ENCODE results near the gene PPP1R11. TPM values are rescaled to one million over a fixed set of nuclear protein-coding genes. Genes with fewer than 3 reads are reported as not detected.
A peak's percentile ranks its signal among the peaks of the same experiment; 100 is the strongest.

The PPP1R11 gene
- total RNA-seq, 4 donors from 2014 or later, result 50.7 to 64.7 (median 60.2) TPM

DNA sequence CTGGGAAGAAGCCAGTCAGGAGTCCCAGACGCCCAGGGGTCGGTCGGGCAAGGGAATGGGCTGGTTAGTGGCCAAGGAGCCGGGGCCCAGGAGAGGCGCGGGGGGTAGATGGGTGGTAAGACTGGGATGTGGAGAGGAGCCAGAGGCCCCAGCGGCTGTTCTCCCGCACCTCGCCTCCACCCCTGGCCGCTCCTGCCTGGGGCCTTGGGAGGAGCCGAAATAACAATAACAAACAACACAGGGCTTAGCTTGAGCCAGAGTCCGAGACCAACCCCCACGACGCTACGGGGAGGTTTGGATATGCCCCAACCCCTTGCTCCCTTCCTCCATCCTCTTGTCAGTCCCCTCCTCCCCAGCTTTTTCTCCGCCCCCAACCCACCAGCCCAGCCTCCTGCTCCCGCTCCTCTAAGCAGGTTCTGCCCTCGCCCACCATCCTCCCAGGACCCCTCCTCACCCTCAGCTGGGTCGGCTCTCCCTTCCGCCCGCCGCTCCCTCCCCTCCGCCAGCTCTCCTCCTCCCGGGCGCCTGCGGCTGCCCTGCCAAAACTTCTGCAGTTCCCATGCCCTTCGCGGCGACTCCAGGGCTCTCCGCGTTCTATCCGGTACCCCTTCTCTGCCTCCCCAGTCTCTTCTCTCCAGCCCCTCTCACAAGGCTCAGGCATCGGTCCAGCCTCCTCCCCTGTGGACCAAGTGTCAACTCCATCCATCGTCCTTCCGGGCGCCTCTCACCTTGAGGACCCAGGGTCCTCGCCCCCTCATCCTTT, 7.5 kb downstream of the PPP1R11 start:
- Histone ChIP-seq H3K27me3 (peaks cover 0 to 91% (median 48%) of the 10 kb centered on the region in 4 donors), H3K4me1 (peaks cover 24 to 36% (median 30%) of the 10 kb centered on the region in 4 donors), H3K27ac (replicated peaks in 1 of 4) (no peak overlapping the region), H3K36me3 (peaks cover 0 to 8% (median 7%) of the 10 kb centered on the region in 4 donors), H3K4me3 (peak overlapping the region; percentile 14 to 52 (median 28)), H3K9me3 (no peaks in the 10 kb centered on the region)
- intact Hi-C loops (cut with DNase I), result no loop called here
- no peak for DNase-seq (ENCODE audit: extremely low spot score)
- TF ChIP-seq POLR2A (IDR thresholded peaks at IDR 0.05; ENCODE audit: low read depth) (no peak), EP300 (IDR thresholded peaks at IDR 0.05) (no peak), POLR2AphosphoS5 (IDR thresholded peaks at IDR 0.05) (no peak)
- TF ChIP-seq, protein P1, sequence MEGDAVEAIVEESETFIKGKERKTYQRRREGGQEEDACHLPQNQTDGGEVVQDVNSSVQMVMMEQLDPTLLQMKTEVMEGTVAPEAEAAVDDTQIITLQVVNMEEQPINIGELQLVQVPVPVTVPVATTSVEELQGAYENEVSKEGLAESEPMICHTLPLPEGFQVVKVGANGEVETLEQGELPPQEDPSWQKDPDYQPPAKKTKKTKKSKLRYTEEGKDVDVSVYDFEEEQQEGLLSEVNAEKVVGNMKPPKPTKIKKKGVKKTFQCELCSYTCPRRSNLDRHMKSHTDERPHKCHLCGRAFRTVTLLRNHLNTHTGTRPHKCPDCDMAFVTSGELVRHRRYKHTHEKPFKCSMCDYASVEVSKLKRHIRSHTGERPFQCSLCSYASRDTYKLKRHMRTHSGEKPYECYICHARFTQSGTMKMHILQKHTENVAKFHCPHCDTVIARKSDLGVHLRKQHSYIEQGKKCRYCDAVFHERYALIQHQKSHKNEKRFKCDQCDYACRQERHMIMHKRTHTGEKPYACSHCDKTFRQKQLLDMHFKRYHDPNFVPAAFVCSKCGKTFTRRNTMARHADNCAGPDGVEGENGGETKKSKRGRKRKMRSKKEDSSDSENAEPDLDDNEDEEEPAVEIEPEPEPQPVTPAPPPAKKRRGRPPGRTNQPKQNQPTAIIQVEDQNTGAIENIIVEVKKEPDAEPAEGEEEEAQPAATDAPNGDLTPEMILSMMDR (IDR thresholded peaks at IDR 0.05), result no peak
- WGBS, result 11% methylated on average over 37 of the region's 37 CpGs

DNA sequence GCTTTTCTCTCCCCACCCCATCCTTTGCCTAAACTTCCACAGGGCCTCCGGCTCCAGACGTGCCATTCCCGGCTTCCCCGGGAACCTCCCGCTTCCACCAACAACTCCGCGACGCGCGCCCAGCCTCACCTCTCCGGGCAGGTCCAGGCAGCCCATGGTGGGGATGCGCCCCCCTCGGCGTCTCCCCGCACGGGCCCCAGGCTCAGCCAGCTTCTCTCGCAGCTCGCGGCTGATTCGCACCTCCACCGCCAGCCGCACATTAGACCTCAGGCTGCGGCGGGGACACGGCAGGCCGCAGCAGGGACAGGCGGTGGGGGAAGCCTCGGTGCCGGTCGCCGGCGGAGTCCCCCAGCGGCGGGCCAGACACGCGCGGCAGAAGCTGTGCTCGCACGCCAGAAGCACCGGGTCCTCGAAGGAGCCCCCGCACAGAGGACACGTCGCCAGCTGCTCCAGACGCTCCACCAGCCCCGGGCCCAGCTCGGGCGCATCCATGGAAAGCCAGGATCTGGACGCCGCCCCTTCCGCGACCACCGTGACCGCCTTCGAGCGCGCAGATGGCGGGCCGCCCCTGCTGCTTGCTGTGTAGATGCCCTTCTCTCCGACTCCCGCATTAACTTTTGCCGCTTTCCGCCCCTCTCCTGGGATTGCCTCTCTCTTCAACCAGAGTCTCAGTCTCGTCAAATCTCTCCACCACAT, 8.2 kb downstream of the PPP1R11 start, which contains the start of gene RNF39:
Gene RNF39, minus strand, starts transcription at position 676 of the 696 bp plus-strand sequence. Its CDS starts 184 bp downstream, at position 492.
- H3K36me3 ChIP-seq, result peaks cover 0 to under 1% (median 0%) of the 10 kb centered on the region in 4 donors
- peak within 1 kb of the TSS; percentile 14 to 52 (median 28) for H3K4me3 ChIP-seq
- H3K4me1 ChIP-seq, result peaks cover 24 to 36% (median 30%) of the 10 kb centered on the region in 4 donors
- 3% methylated on average over 31 of the region's 64 CpGs for WGBS
- H3K27me3 ChIP-seq, result peaks cover 0 to 92% (median 48%) of the 10 kb centered on the region in 4 donors
- no peaks in the 10 kb centered on the region for H3K9me3 ChIP-seq
- no peak for DNase-seq (ENCODE audit: extremely low spot score)
- no peak within 1 kb of the TSS for H3K27ac ChIP-seq (replicated peaks in 1 of 4)
- intact Hi-C loops (cut with DNase I), result no loop called here
- TF ChIP-seq POLR2A (IDR thresholded peaks at IDR 0.05; ENCODE audit: low read depth) (no peak), POLR2AphosphoS5 (IDR thresholded peaks at IDR 0.05) (no peak), EP300 (IDR thresholded peaks at IDR 0.05) (no peak)
- TF ChIP-seq, protein P1 (IDR thresholded peaks at IDR 0.05), result no peak

DNA sequence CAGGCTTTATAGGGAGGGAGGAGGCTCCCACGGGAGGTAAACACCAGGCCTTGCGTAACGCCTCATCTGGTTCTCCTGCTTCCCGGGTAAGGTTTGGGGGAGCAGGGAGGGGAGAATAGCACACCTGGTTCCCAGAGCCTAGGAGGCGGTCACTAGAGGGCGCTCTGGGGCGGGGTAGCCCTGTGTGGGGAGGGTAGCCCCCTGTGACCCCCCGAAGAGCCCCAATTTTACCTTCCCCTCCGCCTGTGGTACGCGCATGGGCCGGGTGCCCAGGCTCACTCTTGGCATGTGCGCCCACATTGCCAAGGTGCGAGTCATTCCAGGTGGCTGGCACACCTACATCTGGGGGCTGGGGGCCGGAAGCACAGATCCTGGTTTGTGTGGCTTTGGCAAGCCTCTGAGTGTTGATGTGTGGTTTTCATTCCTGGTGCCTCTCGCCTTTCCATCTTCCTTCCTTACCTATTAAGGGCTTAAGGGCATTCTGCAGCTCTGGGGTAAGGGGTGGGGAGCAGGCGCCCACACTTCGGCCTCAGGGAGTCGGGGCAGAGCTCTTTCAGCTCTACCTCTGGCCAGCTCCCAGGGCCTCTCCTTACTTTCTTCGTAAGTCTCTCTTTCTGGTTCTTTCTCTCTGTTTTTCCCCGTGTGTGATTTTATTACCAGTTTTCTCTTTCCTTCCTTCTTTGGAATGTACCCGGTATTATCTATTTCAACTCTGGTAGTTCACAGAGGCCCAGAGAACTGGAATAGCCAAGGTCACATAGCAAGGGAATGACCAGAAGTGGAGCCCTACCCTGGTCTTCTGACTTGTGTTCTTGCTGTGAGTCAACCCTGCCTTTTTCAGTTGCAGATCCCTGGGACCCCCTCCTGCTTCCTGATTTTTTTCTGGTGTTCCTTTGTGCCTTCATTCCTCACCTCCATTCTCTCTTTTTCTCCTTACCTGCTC, 9.1 kb downstream of the PPP1R11 start:
- H3K27ac ChIP-seq (replicated peaks in 1 of 4), result no peak overlapping the region
- no peaks in the 10 kb centered on the region for H3K36me3 ChIP-seq
- H3K4me1 ChIP-seq, result peaks cover 21 to 29% (median 26%) of the 10 kb centered on the region in 4 donors
- H3K4me3 ChIP-seq, result peak overlapping the region in 2 of 4 donors; percentile 14 to 52
- intact Hi-C loops (cut with DNase I), result no loop called here
- H3K9me3 ChIP-seq, result no peaks in the 10 kb centered on the region
- 35% methylated on average over 16 of the region's 22 CpGs for WGBS
- H3K27me3 ChIP-seq, result peaks cover 0 to 85% (median 43%) of the 10 kb centered on the region in 4 donors
- no peak for DNase-seq (ENCODE audit: extremely low spot score)
- TF ChIP-seq, protein P1 (IDR thresholded peaks at IDR 0.05), result peak in 1 of 3 experiments; percentile 10
- no peak for TF ChIP-seq POLR2AphosphoS5 (IDR thresholded peaks at IDR 0.05)

DNA sequence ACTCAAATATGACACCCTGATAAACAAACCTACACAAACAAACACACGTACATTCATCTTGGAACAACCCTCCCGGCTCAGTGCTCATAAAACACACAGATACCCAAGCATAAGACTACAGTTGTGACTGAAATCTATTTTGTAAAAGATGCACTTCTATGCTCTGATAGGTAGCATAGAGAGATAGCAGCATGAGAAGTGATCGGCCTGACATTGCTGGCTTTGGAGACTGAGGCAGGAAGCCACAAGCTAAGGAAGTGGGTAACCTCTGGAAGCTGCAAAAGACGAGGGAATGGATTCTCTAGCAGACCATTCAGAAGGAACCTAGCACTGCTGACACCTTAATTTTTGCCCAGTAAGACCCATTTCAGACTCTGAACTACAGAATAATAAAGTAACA, 10.2 kb downstream of the PPP1R11 start:
- no peaks in the 10 kb centered on the region for H3K36me3 ChIP-seq
- H3K27ac ChIP-seq (replicated peaks in 1 of 4), result no peak overlapping the region
- no peak overlapping the region for H3K4me3 ChIP-seq
- TF ChIP-seq, protein P1 (IDR thresholded peaks at IDR 0.05), result no peak
- TF ChIP-seq POLR2AphosphoS5 (IDR thresholded peaks at IDR 0.05) (no peak), POLR2A (IDR thresholded peaks at IDR 0.05; ENCODE audit: low read depth) (no peak), EP300 (IDR thresholded peaks at IDR 0.05) (no peak)
- peaks cover 0 to 73% (median 35%) of the 10 kb centered on the region in 4 donors for H3K27me3 ChIP-seq
- H3K4me1 ChIP-seq, result peaks cover 16 to 20% (median 19%) of the 10 kb centered on the region in 4 donors
- intact Hi-C loops (cut with DNase I), result no loop called here
- 45% methylated on average over 4 of the region's 4 CpGs for WGBS
- DNase-seq (ENCODE audit: extremely low spot score), result no peak
- H3K9me3 ChIP-seq, result no peaks in the 10 kb centered on the region

Measured in esophagus muscularis mucosa (tissue), 4 donors.